K562 (cell line): ENCODE results near the gene ITPR2. TPM values are rescaled to one million over a fixed set of nuclear protein-coding genes. Genes with fewer than 3 reads are reported as not detected.

Experiments
- BRD9 ChIP-seq: fragments of 450-650 bp; IDR thresholded peaks from 2 replicates; pipeline ENCODE4 v1.6.1; 2018; ENCODE audit warnings: low read depth; ENCODE audit not compliant: partially characterized antibody
- DMBX1 ChIP-seq: fragments of 250-450 bp; sonication (Bioruptor Pico); IDR thresholded peaks from 2 replicates; pipeline ENCODE4 v1.8.0; 2022; ENCODE audit warnings: inconsistent platforms, mild to moderate bottlenecking, moderate library complexity, borderline replicate concordance
- EP300 ChIP-seq: IDR thresholded peaks from 2 replicates; pipeline ENCODE4 v1.6.1; 2012; ENCODE audit warnings: low read length, improper control_type of control experiment
- ESRRA ChIP-seq: fragments of 450-650 bp; IDR thresholded peaks from 2 replicates; pipeline ENCODE4 v1.6.1; 2014; ENCODE audit warnings: low read depth, mild to moderate bottlenecking, moderate library complexity, borderline replicate concordance
- ESRRB ChIP-seq: fragments of 250-450 bp; sonication (Bioruptor Pico); IDR thresholded peaks from 2 replicates; pipeline ENCODE4 v1.5.0; 2020; ENCODE audit warnings: mild to moderate bottlenecking, moderate library complexity, borderline replicate concordance
- ETS2 ChIP-seq: IDR thresholded peaks from 2 replicates; pipeline ENCODE4 v1.6.1; 2016; ENCODE audit warnings: borderline replicate concordance, missing genetic modification characterization, mild to moderate bottlenecking, moderate library complexity, missing compliant biosample characterization; ENCODE audit not compliant: poor library complexity, severe bottlenecking
- FOXK2 ChIP-seq, 2 experiments: fragments of 450-650 bp; IDR thresholded peaks in 1 of 2; conservative IDR thresholded peaks in 1 of 2; 2 replicates each; pipeline ENCODE4 v1.6.1; 2016; ENCODE audit warnings: low read depth in 2 of 2, mild to moderate bottlenecking in 1 of 2
- GTF3C2 ChIP-seq: IDR thresholded peaks from 3 replicates; pipeline ENCODE4 v1.6.1; 2011; ENCODE audit warnings: borderline replicate concordance, mild to moderate bottlenecking, moderate library complexity; ENCODE audit not compliant: insufficient read length; ENCODE audit errors: extremely low read depth
- HDAC2 ChIP-seq: fragments of 450-650 bp; IDR thresholded peaks from 2 replicates; pipeline ENCODE4 v1.6.1; 2016; ENCODE audit warnings: mild to moderate bottlenecking
- HMG20A ChIP-seq: fragments of 450-650 bp; formaldehyde crosslinking; conservative IDR thresholded peaks from 2 replicates; pipeline ENCODE4 v1.4.0; 2020; ENCODE audit warnings: mild to moderate bottlenecking, mixed read lengths
- HSF4 ChIP-seq: fragments of 250-450 bp; sonication (Bioruptor Pico); IDR thresholded peaks from 2 replicates; pipeline ENCODE4 v2.1.2; 2022; ENCODE audit warnings: mild to moderate bottlenecking, moderate library complexity, borderline replicate concordance
- MTF1 ChIP-seq: fragments of 250-450 bp; sonication (Bioruptor Pico); IDR thresholded peaks from 2 replicates; pipeline ENCODE4 v1.9.0; 2021; ENCODE audit warnings: moderate library complexity, mild to moderate bottlenecking, inconsistent platforms, borderline replicate concordance
- PHTF2 ChIP-seq: fragments of 250-450 bp; sonication (Bioruptor Pico); IDR thresholded peaks from 2 replicates; pipeline ENCODE4 v1.5.0; 2021; ENCODE audit warnings: mild to moderate bottlenecking
- RBBP5 ChIP-seq: fragments of 200-600 bp; sonication (generic); IDR thresholded peaks from 2 replicates; pipeline ENCODE4 v1.6.1; 2012; ENCODE audit warnings: borderline replicate concordance, mild to moderate bottlenecking, low read length, control low read depth, inconsistent platforms; ENCODE audit not compliant: insufficient read depth, poor library complexity, severe bottlenecking
- SAFB2 ChIP-seq: fragments of 200-400 bp; formaldehyde crosslinking; IDR thresholded peaks from 2 replicates; pipeline ENCODE4 v1.6.1; 2018; ENCODE audit warnings: borderline replicate concordance, low read length, low read depth, moderate library complexity; ENCODE audit not compliant: severe bottlenecking
- TGIF2 ChIP-seq: sonication (generic); formaldehyde crosslinking; IDR thresholded peaks from 2 replicates; pipeline ENCODE4 v1.8.1; 2022; ENCODE audit warnings: mild to moderate bottlenecking, missing genetic modification reagents, moderate library complexity
- USF1 ChIP-seq: sonication (generic); formaldehyde crosslinking; IDR thresholded peaks from 2 replicates; pipeline ENCODE4 v1.9.0; 2022; ENCODE audit warnings: mild to moderate bottlenecking, missing genetic modification reagents
- ZFPM2 ChIP-seq: fragments of 250-450 bp; sonication (Bioruptor Pico); IDR thresholded peaks from 2 replicates; pipeline ENCODE4 v1.5.1; 2022; ENCODE audit warnings: mild to moderate bottlenecking
- ZNF311 ChIP-seq: fragments of 250-450 bp; sonication (Bioruptor Pico); IDR thresholded peaks from 2 replicates; pipeline ENCODE4 v1.4.0; 2020; ENCODE audit warnings: mild to moderate bottlenecking, moderate library complexity
- ZNF384 ChIP-seq: IDR thresholded peaks from 2 replicates; pipeline ENCODE4 v1.6.1; 2012; ENCODE audit warnings: low read depth, low read length, improper control_type of control experiment
- ZNF395 ChIP-seq: fragments of 200-800 bp; sonication (Bioruptor generic); IDR thresholded peaks from 2 replicates; pipeline ENCODE4 v1.6.1; 2017; ENCODE audit warnings: missing genetic modification characterization, missing compliant biosample characterization
- ZNF436 ChIP-seq: fragments of 250-450, 450-650 bp; sonication (Bioruptor Pico); formaldehyde crosslinking; IDR thresholded peaks from 2 replicates; pipeline ENCODE4 v1.7.0; 2020; ENCODE audit warnings: mild to moderate bottlenecking
- ZZZ3 ChIP-seq: fragments of 450-650 bp; IDR thresholded peaks from 2 replicates; pipeline ENCODE4 v1.6.1; 2016; ENCODE audit warnings: antibody characterized with exemption, mild to moderate bottlenecking, moderate library complexity
- polyA plus RNA-seq, 8 experiments: library from polyadenylated mRNA; depleted of rRNA in 4 of 8; stranded (reverse) in 5 of 8; unstranded in 3 of 8; fragments of >200 nt; fragmentation: Nextera tagmentation in 2 of 8; fragmentation: Illumina TruSeq in 1 of 8; extraction: Ambion mirVana in 2 of 8; extraction: Trizol in 1 of 8; gene quantifications; 2 replicates each; pipeline versions ENCODE4 v1.2.1 to v1.2.3, GENCODE V29; 2011 to 2014; ENCODE audit warnings: inconsistent platforms in 1 of 8, missing spikeins in 1 of 8
- total RNA-seq, 7 experiments: library from RNA; depleted of rRNA in 6 of 7; stranded (reverse); fragments of >200 nt in 6 of 7; fragmentation: Illumina TruSeq in 2 of 7; extraction: Trizol in 2 of 7; gene quantifications; 2 replicates each; pipeline versions ENCODE4 v1.2.1 to v1.2.3, GENCODE V29; 2011 to 2021; ENCODE audit warnings: low replicate concordance in 1 of 7

The ITPR2 gene
- total and polyA plus RNA-seq, 9 of the 15 experiments (the other 6 are each of a cell fraction or from before 2014, with no cell fraction given): 0.21 to 3.3 (median 0.95) TPM

GRCh38 chr12:26691234-26691970, 141.6 kb downstream of the ITPR2 start (continued):
- TF ChIP-seq USF1 (CRISPR knock-in tag): no peak
- TF ChIP-seq EP300: peak; percentile 84
- TF ChIP-seq GTF3C2: no peak
- TF ChIP-seq TGIF2: no peak
- TF ChIP-seq ZNF384: no peak
- no peak for TF ChIP-seq ESRRB
- 0 out of 4 replicates have a peak, but pooled peaks have one; percentile 30 to 36 for TF ChIP-seq FOXK2 (conservative IDR thresholded peaks at IDR 0.05 in 1 of 2, IDR thresholded peaks at IDR 0.05 in 1 of 2; ENCODE audit: low read depth in 2 of 2)
- TF ChIP-seq DMBX1 (CRISPR knock-in tag): peak; percentile 91
- TF ChIP-seq ZZZ3: no peak
- TF ChIP-seq HDAC2: 0 out of 2 replicates have a peak, but pooled peaks have one; percentile 23
- TF ChIP-seq ZNF311: peak; percentile 14; the same call in 1 of the 2 replicates
- TF ChIP-seq HMG20A (CRISPR knock-in tag): no peak
- no peak for TF ChIP-seq MTF1 (CRISPR knock-in tag)
- no peak for TF ChIP-seq ZNF436 (CRISPR knock-in tag)
- TF ChIP-seq HSF4 (CRISPR knock-in tag): peak; percentile 36; the same call in 1 of the 2 replicates
- peak; percentile 48; the same call in 1 of the 2 replicates for TF ChIP-seq ZNF395
- TF ChIP-seq ETS2 (tag): no peak
- no peak for TF ChIP-seq RBBP5
- no peak for TF ChIP-seq SAFB2
- TF ChIP-seq ESRRA: no peak
- TF ChIP-seq ZFPM2: no peak
- TF ChIP-seq BRD9: peak; percentile 72
- TF ChIP-seq PHTF2 (CRISPR knock-in tag): no peak
